ENCODE measurements around the gene SLC16A5.

DNA sequence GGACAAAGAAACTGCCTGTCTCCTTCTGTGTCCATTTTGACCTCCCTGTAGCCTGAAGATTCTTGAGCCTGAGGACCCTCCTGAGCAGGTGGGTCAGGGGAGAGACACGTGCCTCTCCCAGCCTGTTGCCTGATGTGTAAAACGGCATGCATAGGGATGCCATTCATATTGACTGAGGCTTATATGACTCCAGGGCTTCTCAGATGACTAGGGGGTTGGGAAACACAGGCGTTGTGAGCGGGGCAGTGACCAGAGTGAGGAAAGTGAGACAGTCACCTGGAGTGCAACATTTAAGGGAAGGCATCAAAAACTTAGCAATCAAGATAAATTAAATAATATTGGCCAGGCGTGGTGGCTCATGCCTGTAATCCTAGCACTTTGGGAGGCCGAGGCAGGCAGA, 5.1 kb upstream of the SLC16A5 start:
- TF ChIP-seq OSR1 (CRISPR knock-in tag; IDR thresholded peaks at IDR 0.05) = no peak
- TF ChIP-seq RARB (CRISPR knock-in tag; IDR thresholded peaks at IDR 0.05) = no peak
- TF ChIP-seq, protein P1, sequence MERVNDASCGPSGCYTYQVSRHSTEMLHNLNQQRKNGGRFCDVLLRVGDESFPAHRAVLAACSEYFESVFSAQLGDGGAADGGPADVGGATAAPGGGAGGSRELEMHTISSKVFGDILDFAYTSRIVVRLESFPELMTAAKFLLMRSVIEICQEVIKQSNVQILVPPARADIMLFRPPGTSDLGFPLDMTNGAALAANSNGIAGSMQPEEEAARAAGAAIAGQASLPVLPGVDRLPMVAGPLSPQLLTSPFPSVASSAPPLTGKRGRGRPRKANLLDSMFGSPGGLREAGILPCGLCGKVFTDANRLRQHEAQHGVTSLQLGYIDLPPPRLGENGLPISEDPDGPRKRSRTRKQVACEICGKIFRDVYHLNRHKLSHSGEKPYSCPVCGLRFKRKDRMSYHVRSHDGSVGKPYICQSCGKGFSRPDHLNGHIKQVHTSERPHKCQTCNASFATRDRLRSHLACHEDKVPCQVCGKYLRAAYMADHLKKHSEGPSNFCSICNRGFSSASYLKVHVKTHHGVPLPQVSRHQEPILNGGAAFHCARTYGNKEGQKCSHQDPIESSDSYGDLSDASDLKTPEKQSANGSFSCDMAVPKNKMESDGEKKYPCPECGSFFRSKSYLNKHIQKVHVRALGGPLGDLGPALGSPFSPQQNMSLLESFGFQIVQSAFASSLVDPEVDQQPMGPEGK (CRISPR knock-in tag; IDR thresholded peaks at IDR 0.05; ENCODE audit: borderline replicate concordance) = no peak
- TF ChIP-seq, protein P2, sequence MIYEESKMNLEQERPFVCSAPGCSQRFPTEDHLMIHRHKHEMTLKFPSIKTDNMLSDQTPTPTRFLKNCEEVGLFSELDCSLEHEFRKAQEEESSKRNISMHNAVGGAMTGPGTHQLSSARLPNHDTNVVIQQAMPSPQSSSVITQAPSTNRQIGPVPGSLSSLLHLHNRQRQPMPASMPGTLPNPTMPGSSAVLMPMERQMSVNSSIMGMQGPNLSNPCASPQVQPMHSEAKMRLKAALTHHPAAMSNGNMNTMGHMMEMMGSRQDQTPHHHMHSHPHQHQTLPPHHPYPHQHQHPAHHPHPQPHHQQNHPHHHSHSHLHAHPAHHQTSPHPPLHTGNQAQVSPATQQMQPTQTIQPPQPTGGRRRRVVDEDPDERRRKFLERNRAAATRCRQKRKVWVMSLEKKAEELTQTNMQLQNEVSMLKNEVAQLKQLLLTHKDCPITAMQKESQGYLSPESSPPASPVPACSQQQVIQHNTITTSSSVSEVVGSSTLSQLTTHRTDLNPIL (CRISPR knock-in tag; IDR thresholded peaks at IDR 0.05; ENCODE audit: low read depth) = no peak
- no peak for TF ChIP-seq TCF4 (CRISPR knock-in tag; IDR thresholded peaks at IDR 0.05; ENCODE audit: borderline replicate concordance)
- no peak for TF ChIP-seq GLIS3 (CRISPR knock-in tag; IDR thresholded peaks at IDR 0.05)
- TF ChIP-seq BACH2 (CRISPR knock-in tag; IDR thresholded peaks at IDR 0.05; ENCODE audit: borderline replicate concordance) = no peak
- no peak for TF ChIP-seq PPARA (CRISPR knock-in tag; IDR thresholded peaks at IDR 0.05; ENCODE audit: borderline replicate concordance)
- TF ChIP-seq ZNF565 (CRISPR knock-in tag; conservative IDR thresholded peaks at IDR 0.05; ENCODE audit: low read depth) = no peak
- TF ChIP-seq ZFP3 (CRISPR knock-in tag; IDR thresholded peaks at IDR 0.05) = no peak
- TF ChIP-seq, protein P3, sequence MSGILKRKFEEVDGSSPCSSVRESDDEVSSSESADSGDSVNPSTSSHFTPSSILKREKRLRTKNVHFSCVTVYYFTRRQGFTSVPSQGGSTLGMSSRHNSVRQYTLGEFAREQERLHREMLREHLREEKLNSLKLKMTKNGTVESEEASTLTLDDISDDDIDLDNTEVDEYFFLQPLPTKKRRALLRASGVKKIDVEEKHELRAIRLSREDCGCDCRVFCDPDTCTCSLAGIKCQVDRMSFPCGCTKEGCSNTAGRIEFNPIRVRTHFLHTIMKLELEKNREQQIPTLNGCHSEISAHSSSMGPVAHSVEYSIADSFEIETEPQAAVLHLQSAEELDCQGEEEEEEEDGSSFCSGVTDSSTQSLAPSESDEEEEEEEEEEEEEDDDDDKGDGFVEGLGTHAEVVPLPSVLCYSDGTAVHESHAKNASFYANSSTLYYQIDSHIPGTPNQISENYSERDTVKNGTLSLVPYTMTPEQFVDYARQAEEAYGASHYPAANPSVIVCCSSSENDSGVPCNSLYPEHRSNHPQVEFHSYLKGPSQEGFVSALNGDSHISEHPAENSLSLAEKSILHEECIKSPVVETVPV (CRISPR knock-in tag; IDR thresholded peaks at IDR 0.05) = no peak

Measured in SK-N-SH treated with all-trans-retinoic acid at 6 μM for 48 hours (cell line).